DOHH2 (cell line): Measurements from ENCODE around the gene GPR26.

Source experiments
- H3F3A ChIP-seq: fragments of 200-600 bp; sonication (generic), shearing (Covaris generic); 2 replicates; pipeline ENCODE4 v1.6.0; 2016; ENCODE audit warnings: antibody characterized with exemption, mild to moderate bottlenecking; ENCODE audit not compliant: control insufficient read depth, insufficient read depth
- H3K27ac ChIP-seq: fragments of 200-600 bp; sonication (generic); 2 replicates; pipeline ENCODE4 v1.5.1; 2014; ENCODE audit warnings: low read depth, mild to moderate bottlenecking, low read length, moderate library complexity
- H3K27me3 ChIP-seq: fragments of 200-600 bp; sonication (generic); 2 replicates; pipeline ENCODE4 v1.6.1; 2014; ENCODE audit warnings: mild to moderate bottlenecking, low read length, mixed read lengths; ENCODE audit not compliant: control insufficient read depth
- H3K36me3 ChIP-seq: fragments of 200-600 bp; sonication (generic); 2 replicates; pipeline ENCODE4 v1.6.1; 2014; ENCODE audit warnings: mild to moderate bottlenecking, low read length, moderate library complexity, mixed read lengths; ENCODE audit not compliant: control insufficient read depth
- H3K4me1 ChIP-seq: fragments of 200-600 bp; sonication (generic); 2 replicates; pipeline ENCODE4 v1.6.1; 2014; ENCODE audit warnings: mild to moderate bottlenecking, low read length, mixed read lengths; ENCODE audit not compliant: control insufficient read depth
- H3K4me2 ChIP-seq: fragments of 200-600 bp; sonication (generic); 2 replicates; pipeline ENCODE4 v1.6.0; 2014; ENCODE audit warnings: mild to moderate bottlenecking, low read length, moderate library complexity
- H3K4me3 ChIP-seq: fragments of 200-600 bp; sonication (generic); 2 replicates; pipeline ENCODE4 v1.5.1; 2014; ENCODE audit warnings: mild to moderate bottlenecking, low read length, mixed read lengths
- H3K79me2 ChIP-seq: fragments of 200-600 bp; sonication (generic); 2 replicates; pipeline ENCODE4 v1.6.1; 2014; ENCODE audit warnings: mild to moderate bottlenecking, low read length, mixed read lengths; ENCODE audit not compliant: control insufficient read depth
- H3K9me2 ChIP-seq: fragments of 200-600 bp; sonication (generic); replicated peaks from 2 replicates; pipeline ENCODE4 v1.6.1; 2014; ENCODE audit warnings: mild to moderate bottlenecking, low read length, mixed read lengths; ENCODE audit not compliant: control insufficient read depth
- H3K9me3 ChIP-seq: fragments of 200-600 bp; sonication (generic); 2 replicates; pipeline ENCODE4 v1.6.1; 2014; ENCODE audit warnings: antibody characterized with exemption, low read length, mixed read lengths; ENCODE audit not compliant: control insufficient read depth, insufficient read depth
- H4K20me1 ChIP-seq: fragments of 200-600 bp; sonication (generic); 2 replicates; pipeline ENCODE4 v1.6.0; 2014; ENCODE audit warnings: low read depth, mild to moderate bottlenecking, antibody characterized with exemption, low read length, moderate library complexity; ENCODE audit not compliant: control insufficient read depth, insufficient read depth
- CTCF ChIP-seq: fragments of 200-600 bp; sonication (generic); IDR thresholded peaks from one replicate; pipeline ENCODE4 v1.5.1; 2014; ENCODE audit warnings: antibody characterized with exemption, mild to moderate bottlenecking, low read depth, low read length; ENCODE audit not compliant: poor library complexity, severe bottlenecking
- EZH2phosphoT487 ChIP-seq: fragments of 200-600 bp; sonication (generic); IDR thresholded peaks from 2 replicates; pipeline ENCODE4 v1.6.1; 2017; ENCODE audit warnings: borderline replicate concordance, mild to moderate bottlenecking, antibody characterized with exemption, low read length, moderate library complexity, mixed read lengths

Gene GPR26

GRCh38 chr10:123706236-123706635 lies 40.1 kb downstream of the GPR26 start:
- no peak overlapping the region for H3K4me3 ChIP-seq
- TF ChIP-seq EZH2phosphoT487 (no peak), CTCF (no peak)

DNA sequence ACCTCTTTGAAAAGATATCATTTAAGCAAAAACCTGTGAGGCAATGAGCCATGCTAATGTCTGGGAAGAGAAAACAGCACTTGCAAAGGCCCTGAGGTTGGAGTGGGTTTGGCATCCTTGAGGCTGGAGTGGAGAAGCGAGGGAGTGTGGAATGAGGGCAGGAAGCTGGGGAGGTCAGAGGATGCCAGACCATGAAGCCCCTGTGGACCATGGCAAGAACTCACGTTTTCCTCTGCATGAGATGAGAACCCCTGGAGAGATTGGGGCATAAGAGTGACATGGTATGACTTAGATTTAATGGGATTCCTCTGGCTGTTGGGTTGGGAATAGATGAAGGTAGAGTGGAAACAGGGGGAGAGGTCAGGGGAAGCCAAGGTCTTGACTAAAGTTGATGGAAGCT lies 49.4 kb downstream of the GPR26 start:
- H3K9me3 ChIP-seq, result no peaks in the 10 kb centered on the region
- H4K20me1 ChIP-seq, result no peaks in the 10 kb centered on the region
- no peaks in the 10 kb centered on the region for H3K36me3 ChIP-seq
- 0 out of 2 replicates have a peak, but pooled peaks cover 11% of the 10 kb centered on the region for H3K27me3 ChIP-seq
- H3K27ac ChIP-seq, result no peak overlapping the region
- TF ChIP-seq EZH2phosphoT487 (no peak), CTCF (no peak)
- no peak overlapping the region for H3K4me2 ChIP-seq
- H3K79me2 ChIP-seq, result no peaks in the 10 kb centered on the region
- H3K9me2 ChIP-seq, result no peaks in the 10 kb centered on the region
- H3K4me1 ChIP-seq, result no peaks in the 10 kb centered on the region
- H3F3A ChIP-seq, result no peaks in the 10 kb centered on the region
- no peak overlapping the region for H3K4me3 ChIP-seq

More at GRCh38 chr10:123706236-123706635, 40.1 kb downstream of the GPR26 start:
- H3K9me2 ChIP-seq, result no peaks in the 10 kb centered on the region
- H3K79me2 ChIP-seq, result no peaks in the 10 kb centered on the region
- H3K36me3 ChIP-seq, result no peaks in the 10 kb centered on the region
- H3K27ac ChIP-seq, result no peak overlapping the region
- no peaks in the 10 kb centered on the region for H3K4me1 ChIP-seq
- no peak overlapping the region for H3K4me2 ChIP-seq
- no peaks in the 10 kb centered on the region for H3F3A ChIP-seq
- H4K20me1 ChIP-seq, result no peaks in the 10 kb centered on the region
- peaks cover 5% of the 10 kb centered on the region; the same call in 1 of the 2 replicates for H3K27me3 ChIP-seq
- no peaks in the 10 kb centered on the region for H3K9me3 ChIP-seq

DNA sequence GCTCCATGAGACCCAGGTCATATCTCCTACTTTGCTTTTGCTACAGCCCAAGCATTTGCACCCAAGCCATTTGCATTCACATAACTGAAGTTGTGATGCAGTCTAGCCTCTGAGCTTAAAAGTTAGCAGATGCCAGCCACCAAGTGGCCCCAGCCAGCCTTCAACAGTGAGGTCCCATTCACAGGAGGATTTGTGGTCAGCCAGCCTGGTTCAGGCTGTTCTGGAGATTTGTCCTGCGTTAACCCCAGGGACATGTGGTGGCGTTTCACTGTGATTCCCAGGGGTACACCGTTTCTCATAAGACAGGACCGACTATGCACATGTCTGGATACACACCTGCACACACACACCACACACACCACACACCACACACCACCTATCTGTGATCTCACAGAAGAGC lies 51.2 kb downstream of the GPR26 start:
- H3K4me2 ChIP-seq, result no peak overlapping the region
- H3K9me2 ChIP-seq, result no peaks in the 10 kb centered on the region
- H3K36me3 ChIP-seq, result no peaks in the 10 kb centered on the region
- no peaks in the 10 kb centered on the region for H3K9me3 ChIP-seq
- TF ChIP-seq EZH2phosphoT487 (no peak), CTCF (no peak)
- H3K79me2 ChIP-seq, result no peaks in the 10 kb centered on the region
- no peaks in the 10 kb centered on the region for H3F3A ChIP-seq
- no peaks in the 10 kb centered on the region for H3K4me1 ChIP-seq
- no peaks in the 10 kb centered on the region for H4K20me1 ChIP-seq
- no peak overlapping the region for H3K4me3 ChIP-seq
- H3K27ac ChIP-seq, result no peak overlapping the region
- 0 out of 2 replicates have a peak, but pooled peaks cover 7% of the 10 kb centered on the region for H3K27me3 ChIP-seq
